IPS-18c (cell line): ENCODE results near the gene UBE2D3.

Source experiments
- H3K4me3 ChIP-seq: 2 replicates; pipeline ENCODE4 v1.7.0; 2013; ENCODE audit warnings: low read depth, mild to moderate bottlenecking, low read length, moderate library complexity; ENCODE audit not compliant: insufficient read depth
- H3K9me3 ChIP-seq: one replicate; pipeline ENCODE4 v1.6.1; 2013; ENCODE audit warnings: mild to moderate bottlenecking, low read length, moderate library complexity; ENCODE audit not compliant: control insufficient read depth, insufficient read depth

Gene UBE2D3

DNA sequence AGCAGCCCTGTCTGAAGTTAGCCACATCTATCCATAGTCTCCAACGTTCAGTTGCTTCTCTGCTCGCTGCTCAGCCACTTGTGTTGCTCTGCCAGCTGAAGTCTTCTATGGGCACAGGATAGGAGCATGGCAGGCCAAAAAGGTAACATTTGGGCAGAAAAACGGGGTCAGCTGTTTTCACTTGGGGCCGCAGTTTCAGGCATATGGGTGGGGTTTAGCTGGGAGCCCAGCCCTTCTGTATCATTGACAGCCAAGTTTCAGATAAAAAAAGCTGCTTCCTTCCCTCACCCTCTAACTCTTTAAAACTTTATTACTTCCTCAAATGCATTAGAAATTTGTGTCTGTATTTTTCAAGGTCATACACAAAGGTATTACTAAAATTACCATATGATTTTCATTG, 48.1 kb downstream of the UBE2D3 start:
- Histone ChIP-seq H3K4me3 (no peak overlapping the region), H3K9me3 (no peaks in the 10 kb centered on the region)

DNA sequence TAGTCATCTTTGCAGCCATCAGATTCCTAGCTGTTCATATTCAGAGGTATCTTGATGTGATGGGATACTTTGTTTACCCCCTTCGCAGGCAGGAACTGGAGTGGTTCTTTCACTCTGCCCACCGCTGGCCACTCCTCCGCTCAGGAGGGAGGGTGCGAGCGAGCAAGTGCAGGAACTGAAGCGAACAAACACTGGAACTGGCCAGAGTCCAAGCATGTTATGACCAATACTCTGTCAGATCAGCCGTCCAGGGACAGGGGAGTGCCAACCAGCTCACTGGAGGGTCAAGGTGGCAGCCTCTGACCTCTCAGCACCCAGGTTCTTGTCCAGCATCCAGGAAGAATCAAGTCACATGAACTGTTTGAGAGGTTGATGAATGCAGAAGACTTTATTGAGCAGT, 48.6 kb downstream of the UBE2D3 start:
- no peaks in the 10 kb centered on the region for H3K9me3 ChIP-seq

DNA sequence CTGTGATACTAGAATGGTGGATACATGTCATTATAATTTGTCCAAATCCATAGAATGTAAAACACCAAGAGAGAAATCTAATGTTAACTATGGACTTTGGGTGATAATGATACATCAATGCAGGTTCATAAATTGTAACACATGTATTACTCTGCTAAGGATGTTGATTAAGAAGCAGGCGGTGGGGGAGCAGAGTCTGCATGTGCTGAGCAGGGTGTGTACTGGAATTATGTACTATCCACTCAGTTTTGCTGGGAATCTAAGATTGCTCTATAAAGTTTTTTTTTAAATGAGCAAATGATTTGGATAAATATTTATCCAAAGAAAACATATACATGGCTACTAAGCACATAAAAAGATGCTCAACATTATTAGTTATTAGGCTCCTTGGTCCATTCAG, 51.5 kb downstream of the UBE2D3 start:
- Histone ChIP-seq H3K9me3 (no peaks in the 10 kb centered on the region), H3K4me3 (no peak overlapping the region)

More for the DNA sequence above, 48.6 kb downstream of the UBE2D3 start:
- H3K4me3 ChIP-seq: no peak overlapping the region

DNA sequence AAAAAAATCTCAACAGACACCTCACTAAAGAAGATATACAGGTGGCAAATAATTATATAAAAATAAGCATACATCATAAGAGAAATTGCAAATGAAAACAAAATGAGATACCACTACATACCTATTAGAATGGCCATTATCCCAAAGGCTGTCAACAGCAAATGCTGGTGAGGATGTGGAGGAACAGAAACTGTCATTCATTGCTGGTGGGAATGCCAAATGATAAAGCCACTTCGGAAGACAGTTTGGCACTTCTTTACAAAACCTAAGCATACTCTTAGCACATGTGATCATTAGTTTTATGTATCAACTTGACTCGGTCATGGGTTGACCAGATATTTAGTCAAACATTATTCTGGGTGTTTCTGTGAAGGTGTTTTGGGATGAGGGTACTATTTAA, 53.1 kb downstream of the UBE2D3 start:
- Histone ChIP-seq H3K4me3 (no peak overlapping the region), H3K9me3 (no peaks in the 10 kb centered on the region)

DNA sequence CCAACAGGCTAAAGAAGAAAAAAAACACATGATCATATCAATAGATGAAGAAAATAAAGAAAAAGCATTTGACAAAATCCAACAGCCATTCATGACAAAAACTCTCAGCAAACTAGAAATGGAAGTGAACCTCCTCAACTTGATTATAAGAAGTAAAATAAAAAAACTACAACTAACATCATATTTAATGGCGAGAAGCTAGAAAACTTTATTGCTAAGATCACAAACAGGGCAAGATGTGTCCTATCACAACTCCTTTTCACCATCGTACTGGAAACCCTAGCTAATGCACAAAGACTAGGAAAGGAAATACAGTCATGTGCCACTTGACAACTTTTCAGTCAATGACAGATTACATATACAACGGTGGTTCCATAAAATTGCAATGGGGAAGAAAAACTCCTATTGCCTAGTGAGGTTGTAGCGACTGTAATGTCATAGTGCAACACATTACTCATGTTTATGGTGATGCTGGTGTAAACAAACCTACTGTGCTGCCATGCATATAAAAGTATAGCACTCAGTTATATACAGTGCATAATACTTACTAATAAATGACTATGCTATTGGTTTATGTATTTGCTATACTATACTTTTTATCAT, 54.5 kb downstream of the UBE2D3 start:
- no peak overlapping the region for H3K4me3 ChIP-seq
- no peaks in the 10 kb centered on the region for H3K9me3 ChIP-seq

DNA sequence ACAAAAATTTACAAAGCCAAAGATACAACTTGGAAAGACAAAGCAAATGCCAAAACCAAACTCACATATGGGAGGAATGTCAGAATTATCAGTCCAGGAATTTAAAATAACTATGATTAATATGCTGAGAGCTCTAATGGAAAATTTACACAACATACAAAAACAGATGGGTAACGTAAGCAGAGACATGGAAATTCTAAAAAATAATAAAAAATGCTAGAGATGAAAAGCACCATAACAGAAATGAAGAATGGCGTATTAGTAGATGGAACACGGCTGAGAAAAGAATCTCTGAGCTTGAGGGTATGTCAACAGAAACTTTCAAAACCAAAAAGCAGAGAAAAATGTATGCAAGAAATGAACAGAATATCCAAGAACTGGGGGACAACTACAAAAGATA, 62.5 kb downstream of the UBE2D3 start:
- Histone ChIP-seq H3K4me3 (no peak overlapping the region), H3K9me3 (no peaks in the 10 kb centered on the region)

DNA sequence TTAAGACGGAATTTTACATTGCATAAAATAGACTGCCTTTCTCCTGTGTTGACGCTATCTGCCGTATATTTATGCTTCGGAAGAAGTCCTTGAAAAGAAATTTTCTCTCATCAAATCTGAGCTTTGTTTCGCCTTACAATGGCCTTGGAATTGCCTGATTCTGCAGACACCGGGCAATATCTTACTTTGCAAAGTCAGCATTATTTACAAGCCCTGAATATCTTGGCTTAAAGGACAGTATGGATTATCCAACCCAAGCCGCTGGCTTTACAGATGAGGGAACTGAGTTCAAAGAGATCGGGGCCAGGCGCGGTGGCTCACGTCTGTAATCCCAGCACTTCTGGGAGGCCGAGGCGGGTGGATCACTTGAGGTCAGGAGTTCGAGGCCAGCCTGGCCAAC, 65.4 kb downstream of the UBE2D3 start:
- H3K4me3 ChIP-seq: peak overlapping the region; percentile 72; the same call in 1 of the 2 replicates

DNA sequence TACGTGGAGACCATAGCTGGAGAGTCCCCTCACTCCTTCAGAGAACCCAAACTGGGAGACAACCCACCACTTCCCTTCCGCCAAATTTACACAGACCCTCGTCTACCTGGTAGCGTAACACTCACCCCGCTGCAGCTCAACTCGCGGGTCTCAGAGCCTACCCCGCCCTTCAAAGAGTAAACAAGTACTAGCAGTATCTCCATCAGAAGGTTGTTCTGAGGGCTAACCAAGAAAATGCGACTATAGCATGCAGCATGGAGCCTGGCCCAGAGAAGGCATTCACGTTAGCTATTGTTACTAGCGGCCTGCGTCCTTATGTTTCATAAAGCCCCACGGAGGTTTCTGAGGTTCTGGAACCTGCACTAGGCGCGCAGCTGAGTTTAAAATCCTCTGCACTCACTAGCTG, 66.1 kb downstream of the UBE2D3 start:
- Histone ChIP-seq H3K9me3 (no peaks in the 10 kb centered on the region), H3K4me3 (peak overlapping the region; percentile 72)

More for the DNA sequence above, 65.4 kb downstream of the UBE2D3 start:
- no peaks in the 10 kb centered on the region for H3K9me3 ChIP-seq

DNA sequence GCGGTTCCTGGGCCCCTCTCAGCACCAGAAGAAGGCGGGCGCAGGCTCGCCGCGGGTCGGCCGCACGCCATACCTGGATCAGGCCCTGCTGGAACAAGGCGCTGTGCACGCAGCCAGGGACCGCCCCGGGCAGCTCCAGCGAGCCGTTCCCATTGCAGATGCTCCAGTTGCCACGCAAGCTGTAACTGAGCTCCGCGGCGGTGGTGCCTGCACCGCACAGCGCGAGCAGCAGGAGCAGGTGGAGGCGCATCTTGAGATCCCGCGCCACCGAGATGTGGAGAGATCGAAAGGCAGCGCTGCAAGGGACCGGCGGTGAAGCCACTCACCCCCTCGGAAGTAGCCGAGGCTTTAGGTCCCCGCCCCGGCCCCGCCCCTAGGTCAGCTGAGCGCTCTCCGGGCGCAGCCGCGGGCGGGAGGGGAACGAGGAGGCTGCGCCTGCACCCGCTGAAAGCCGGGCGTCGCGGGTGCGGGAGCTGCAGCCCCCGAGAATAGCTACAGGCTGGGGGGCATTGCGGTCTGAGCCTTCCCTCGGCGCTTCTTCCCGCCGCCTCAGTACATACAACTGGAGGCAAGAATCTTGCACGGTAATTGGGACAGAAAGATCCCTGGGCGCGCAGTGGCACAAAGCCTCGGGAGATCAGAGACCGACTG, 66.6 kb downstream of the UBE2D3 start, which contains the start of gene MANBA:
Gene MANBA (minus strand): TSS at position 324 of the 651 bp plus-strand sequence. CDS start 74 bp downstream, at position 250.
- peak within 1 kb of the TSS; percentile 72 for H3K4me3 ChIP-seq
- H3K9me3 ChIP-seq: no peaks in the 10 kb centered on the region

DNA sequence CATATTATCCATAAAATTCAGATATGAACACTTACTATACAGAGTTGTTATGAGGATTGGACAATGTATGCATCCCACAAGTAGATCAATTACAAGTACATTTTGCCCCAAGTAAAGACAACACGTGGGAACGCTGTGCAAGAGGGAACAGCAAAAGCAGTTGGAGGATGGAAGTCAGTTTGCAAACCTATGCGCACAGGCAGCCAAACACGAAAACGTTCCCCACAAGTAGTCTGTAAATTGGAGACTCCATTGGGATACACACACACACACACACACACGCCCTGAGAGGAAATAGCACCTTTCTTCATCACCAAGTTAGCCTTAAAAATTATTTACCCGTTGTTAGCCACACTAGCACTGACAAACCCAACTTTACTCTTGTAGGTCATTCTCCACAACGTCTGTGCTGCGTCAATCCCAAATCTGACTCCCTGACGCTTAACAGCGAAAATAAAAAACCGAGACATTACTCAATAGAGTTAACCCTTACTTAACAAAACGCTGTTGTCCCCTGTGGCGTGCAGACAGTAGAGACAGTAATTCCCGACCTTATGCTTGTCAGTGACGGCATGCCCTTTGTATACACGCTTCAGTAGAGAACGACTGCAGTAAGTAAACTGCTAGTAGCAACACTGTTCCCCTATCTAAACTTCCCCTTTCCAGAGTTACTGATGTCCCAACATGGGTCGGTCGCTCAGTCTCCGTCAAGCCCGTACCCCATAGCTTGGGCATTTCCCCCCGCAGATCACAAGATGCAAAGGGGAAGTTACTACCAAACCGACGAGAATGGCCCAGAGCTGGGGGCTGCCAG, 67.3 kb downstream of the UBE2D3 start:
- H3K9me3 ChIP-seq: no peaks in the 10 kb centered on the region
- H3K4me3 ChIP-seq: peak overlapping the region; percentile 72

DNA sequence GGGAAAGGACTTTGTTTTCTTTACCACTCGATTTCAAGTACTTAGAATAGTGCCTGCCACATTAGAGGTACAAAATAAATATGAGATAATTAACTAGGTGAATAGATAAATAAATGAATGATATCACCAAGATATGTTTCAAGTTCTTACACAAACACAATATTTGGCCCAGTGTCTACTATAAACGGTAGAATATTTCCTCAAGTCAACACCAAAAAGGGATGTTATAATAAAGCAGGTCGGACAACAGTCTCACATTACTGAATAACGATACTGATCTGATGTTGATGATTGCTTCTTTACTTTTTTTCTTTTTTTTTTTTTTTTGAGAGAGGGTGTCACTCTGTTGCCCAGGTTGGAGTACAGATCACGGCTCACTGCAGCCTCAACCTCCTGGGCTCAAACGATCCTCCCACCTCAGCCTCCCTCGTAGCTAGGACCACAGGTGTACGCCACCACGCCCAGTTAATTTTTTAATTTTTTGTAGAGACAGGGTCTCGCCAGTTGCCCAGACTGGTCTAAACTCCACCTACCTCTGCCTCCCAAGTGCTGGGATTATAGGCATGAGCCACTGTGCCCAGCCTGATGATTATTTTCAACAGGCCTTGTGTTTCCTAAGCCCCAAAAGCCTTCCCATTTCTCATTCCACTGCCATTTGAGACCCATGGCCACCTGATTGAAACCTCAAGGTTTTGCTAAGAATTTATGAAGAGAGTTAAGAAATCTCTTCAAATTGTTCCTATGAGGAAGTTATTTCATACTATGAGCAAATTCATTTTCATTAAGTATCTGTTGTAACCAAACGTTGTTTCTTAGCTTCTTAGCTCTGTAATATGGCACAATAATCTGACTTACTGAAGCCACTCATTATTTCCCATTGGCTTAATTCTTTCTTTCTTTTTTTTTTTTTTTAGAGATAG, 68.8 kb downstream of the UBE2D3 start:
- no peak overlapping the region for H3K4me3 ChIP-seq
- H3K9me3 ChIP-seq: no peaks in the 10 kb centered on the region

DNA sequence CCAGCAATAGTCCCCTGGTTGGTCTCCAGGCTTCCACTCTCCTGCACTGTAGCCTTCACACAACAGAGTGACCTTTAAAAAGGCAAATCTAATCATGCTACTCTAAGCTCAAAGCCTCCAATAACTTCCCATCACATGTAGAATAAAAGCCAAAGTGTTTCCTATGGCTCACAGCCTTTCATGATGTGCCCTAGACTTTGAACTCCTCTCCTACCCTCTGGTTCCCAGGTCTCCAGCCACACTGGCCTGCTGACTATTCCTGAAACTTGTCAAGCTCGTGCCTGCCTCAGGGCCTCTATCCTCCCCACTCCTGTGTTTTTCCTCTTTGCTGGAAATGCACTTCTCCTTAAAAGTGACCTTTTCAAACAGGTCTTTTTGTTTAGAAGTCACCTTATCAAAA, 69.7 kb downstream of the UBE2D3 start:
- Histone ChIP-seq H3K4me3 (no peak overlapping the region), H3K9me3 (no peaks in the 10 kb centered on the region)

DNA sequence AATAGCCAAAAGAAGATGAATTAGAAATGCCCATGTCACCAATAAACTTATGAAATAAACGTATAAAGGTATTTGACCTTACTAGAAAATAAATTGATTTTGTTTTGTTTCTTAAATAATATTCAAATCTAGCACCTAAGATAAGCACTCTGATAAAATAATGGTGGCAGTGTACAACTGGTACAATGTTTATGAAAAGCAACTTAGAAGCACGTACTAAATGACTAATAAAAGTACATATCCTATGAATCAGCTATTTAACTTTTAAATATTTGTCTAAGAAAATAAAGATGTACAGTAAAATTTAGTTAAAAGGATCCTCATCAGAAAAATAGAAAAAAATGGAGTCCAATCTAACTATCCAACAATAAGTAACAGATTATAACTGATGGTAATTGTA, 73.3 kb downstream of the UBE2D3 start:
- Histone ChIP-seq H3K9me3 (no peaks in the 10 kb centered on the region), H3K4me3 (no peak overlapping the region)

DNA sequence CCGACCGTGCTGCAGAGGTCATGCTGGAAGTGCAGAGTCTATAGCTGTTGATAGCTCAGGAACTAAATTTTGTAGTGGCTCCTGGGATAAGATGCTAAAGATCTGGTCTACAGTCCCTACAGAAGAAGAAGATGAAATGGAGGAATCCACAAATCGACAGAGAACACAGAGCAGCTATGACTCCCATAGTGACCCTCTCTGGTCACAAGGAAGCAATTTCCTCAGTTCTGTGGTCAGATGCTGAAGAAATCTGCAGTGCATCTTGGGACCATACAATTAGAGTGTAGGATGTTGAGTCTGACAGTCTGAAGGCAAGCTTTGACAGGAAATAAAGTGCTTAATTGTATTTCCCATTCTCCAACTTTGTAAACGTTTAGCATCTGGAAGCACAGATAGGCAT, 75.4 kb downstream of the UBE2D3 start:
- H3K4me3 ChIP-seq: no peak overlapping the region
- no peaks in the 10 kb centered on the region for H3K9me3 ChIP-seq
